Hippocampal formation (tissue), 2 donors: ENCODE data around the gene DDX42.
A peak's percentile ranks its signal among the peaks of the same experiment; 100 is the strongest.

Experiments
- DNase-seq, 2 donors: peaks; one replicate each; lab custom pipeline; 2025; lab: John Stamatoyannopoulos, UW

The DDX42 gene

DNA sequence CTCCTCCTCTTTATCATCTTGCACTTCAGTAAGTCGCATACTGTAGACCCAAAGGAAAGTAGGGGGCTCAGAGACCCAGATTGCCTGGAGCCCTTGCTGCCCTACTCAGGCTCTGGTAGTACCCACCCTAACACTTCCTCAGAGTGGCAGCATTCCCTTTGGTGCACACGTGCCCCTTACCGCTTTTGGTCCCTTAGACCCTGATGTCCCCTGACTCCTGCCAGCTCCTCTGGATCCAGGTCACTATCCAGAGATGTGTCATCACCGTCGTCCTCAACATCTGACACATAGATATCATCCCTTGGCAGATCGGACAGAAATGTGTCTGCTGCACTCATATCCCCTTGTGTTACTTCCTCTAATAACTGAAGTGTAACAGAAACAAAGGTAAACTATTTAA lies 47.8 kb downstream of the DDX42 start:
- no peak for DNase-seq

DNA sequence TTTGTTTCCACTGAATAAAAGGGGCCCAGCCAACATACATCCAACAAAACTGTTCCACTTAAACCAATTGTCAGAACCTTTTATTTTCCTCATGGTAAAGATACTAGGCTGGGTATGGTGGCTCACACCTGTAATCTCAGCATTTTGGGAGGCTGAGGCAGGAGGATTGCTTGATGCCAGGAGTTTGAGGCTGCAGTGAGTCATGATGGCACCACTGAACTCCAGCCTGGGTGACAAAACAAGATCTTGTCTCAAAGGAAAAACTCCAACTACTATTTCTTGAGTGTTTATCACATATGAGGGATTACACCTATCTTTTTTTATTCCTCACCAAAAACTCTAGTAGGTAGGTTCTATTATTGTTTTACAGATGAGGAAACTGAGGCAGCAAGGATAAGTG lies 48.6 kb downstream of the DDX42 start:
- no peak for DNase-seq

DNA sequence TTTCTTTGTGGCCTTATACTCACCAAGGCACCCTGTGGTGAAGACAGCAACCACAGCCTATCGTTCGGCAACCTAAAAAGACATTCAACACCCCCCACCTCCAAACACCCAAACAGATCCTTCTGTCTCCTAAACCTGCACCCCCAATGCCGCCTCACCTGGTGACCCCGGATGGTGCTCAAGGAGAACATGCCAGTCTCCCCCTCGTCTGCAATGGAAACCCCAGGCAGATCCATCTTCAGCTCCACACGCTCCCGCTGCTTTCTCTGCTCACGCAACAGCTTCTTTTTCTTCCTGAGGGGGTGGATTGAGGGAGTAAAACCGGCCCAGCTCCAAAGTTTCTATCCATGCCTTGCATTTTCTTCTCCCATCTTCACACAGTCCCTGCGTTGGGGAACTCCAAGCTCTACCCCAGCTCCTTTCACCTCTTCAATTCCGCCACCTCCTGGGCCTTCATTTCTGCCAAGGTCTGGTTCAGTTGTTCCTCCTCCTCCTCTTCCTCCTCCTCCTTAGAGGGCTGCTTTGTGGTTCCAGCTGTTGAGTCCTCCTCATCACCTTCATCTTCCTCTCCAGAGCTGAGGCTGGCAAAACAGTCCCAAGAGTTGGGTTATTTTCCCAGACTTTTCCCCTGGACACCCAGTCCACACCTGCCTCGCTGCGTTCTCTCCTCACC lies 49.8 kb downstream of the DDX42 start:
- no peak for DNase-seq

DNA sequence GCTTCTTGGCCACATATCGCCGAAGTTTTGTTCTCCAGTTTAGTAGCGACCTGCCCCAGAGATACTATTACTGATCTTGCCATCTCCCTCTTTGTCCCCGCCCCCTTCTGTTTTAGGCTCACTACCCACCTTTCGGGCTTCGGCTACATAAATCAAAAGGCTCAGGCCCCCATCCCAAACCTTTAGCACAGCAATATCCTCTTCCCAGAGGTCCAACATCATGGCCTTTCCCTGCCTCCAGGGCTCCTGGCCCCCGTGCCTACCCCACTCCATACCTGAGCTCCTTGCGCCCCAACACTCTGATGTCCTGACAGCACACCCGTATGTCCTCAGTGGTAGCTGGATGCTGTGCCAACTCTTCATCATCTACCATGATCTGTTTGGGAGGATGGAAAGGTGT lies 50.4 kb downstream of the DDX42 start:
- no peak for DNase-seq

DNA sequence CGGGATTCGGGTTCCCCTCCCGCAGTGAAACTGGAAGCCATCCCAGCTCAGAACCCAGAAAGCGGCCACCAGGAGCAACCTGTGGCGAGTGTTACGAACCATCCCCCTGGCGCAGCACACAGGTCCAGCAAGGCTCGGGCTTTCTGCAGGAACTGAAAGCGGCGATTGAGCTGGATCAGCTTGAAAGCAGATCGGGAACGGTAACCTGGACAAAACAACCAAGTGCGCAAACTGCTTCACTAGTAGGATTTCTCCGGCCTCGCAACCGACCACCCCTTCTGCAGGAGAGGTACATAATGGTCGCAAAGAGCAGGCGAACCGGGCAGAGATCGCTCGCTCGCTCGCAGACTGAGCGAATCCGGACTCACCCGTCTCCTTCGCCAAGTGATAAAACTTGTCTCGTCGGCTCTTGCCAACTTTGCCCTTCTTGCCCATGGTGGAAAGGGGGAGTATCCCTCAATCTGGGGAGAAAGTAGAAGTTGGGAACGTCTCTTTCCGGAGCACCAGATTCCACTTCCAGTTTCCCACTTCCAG lies 52.6 kb downstream of the DDX42 start:
- DNase-seq, result no peak

DNA sequence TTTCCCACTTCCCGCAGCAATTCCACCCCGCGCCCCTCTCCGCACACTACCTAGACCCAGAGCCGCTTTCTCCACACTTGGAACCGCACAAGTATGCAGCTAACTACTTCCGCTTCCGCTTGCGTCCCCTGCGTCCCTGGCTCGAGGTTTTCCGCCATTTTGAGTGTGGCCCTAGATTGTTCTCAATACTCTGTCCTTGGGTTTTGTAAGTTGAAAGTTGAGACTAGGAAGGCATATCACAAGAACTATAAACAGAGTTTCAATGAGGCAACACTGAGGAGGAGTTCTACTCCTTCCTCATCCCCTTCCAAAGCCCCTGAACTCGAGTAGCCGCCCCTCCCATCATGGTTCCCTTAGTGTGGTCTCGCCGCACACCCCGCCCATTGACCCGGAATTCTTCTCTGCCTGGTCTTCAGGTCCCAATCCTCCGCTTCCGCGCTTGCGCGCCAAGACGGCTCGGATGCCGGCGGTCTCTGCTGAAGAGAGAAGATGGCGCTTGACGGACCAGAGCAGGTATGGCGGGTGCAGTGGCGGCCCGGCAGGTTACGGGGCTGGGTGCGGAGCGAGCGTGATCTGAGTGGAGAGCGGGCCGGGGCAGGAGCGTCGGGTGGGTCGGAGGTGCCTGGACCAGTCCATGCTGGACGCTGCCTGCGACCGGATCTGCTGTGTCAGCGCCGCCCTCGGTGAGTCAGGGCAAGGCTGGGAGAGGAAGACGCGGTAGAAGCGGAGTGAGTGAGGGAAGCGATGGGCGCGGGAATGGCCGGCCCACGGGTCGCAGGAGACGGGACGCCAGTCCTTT lies 53.2 kb downstream of the DDX42 start, which contains the start of the genes FTSJ3 and PSMC5:
Gene FTSJ3, minus strand, starts transcription at position 662 of the 799 bp plus-strand sequence. CDS start 761 bp downstream, outside the sequence.
Gene PSMC5, plus strand, starts transcription at position 430 of the 799 bp plus-strand sequence. Its CDS starts 60 bp downstream, at position 490.
- DNase-seq, result peak; percentile 93 to 96

DNA sequence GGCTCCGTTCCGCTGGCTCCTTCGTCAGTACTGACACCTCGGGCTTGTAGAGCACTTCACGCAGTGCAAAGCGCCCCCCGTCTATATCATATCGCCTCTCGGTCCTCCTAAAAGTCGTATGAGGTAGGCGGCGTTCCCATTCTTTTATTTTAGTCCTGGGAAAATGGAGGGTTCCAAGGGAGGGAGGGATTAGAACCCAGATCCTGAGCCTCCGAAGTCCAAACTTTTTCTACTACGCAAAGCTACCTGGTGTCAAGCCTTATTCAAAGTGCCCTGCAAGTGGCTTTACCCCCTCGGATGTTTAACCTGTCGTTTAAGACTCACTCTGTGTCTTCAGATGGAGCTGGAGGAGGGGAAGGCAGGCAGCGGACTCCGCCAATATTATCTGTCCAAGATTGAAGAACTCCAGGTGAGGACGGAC lies 53.8 kb downstream of the DDX42 start:
- no peak for DNase-seq

DNA sequence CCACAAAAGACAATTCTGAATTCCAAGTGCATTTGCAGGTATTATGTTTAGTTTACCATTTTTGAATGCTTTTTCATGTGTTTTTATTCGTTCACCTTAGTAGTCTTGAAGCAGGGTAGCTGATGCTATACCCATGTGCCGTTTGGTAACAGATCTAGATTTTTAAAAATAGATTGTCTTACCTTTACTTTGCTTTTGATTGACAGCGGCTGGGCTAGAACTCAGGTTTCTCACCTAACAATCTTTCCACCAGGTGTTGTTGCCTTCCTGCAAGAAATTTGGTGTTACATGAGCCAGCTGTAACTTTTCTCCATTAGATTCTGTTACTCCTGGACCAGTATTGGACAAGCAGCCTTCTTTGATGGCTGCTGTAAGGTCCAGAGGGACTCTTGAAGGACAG lies 55.0 kb downstream of the DDX42 start:
- DNase-seq, result no peak

DNA sequence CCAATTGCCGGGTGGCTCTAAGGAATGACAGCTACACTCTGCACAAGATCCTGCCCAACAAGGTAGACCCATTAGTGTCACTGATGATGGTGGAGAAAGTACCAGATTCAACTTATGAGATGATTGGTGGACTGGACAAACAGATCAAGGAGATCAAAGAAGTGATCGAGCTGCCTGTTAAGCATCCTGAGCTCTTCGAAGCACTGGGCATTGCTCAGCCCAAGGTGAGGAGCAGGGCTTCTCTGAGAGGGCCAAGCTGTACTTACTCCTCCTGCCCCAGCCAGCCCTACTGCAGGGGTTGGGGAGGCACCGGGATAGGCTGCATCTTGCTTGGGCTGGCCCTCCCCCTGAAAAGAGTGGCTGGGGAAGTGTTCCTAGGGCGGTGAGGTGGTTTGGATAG lies 56.3 kb downstream of the DDX42 start:
- no peak for DNase-seq

DNA sequence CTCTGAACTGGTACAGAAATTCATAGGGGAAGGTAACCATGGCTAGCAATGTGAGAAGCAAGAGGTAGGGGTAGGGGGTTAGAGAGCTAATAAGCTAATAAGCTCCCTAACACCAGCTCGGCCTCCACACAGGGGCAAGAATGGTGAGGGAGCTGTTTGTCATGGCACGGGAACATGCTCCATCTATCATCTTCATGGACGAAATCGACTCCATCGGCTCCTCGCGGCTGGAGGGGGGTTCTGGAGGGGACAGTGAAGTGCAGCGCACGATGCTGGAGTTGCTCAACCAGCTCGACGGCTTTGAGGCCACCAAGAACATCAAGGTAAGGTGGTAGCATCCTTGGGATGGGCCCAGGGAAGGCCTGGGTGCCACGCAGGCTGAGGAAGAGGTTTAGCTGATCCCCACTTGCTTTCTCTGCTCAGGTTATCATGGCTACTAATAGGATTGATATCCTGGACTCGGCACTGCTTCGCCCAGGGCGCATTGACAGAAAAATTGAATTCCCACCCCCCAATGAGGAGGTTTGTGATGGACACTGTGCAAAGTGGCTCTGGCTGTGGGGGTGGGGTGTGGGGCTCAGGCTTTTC lies 57.0 kb downstream of the DDX42 start:
- no peak for DNase-seq

DNA sequence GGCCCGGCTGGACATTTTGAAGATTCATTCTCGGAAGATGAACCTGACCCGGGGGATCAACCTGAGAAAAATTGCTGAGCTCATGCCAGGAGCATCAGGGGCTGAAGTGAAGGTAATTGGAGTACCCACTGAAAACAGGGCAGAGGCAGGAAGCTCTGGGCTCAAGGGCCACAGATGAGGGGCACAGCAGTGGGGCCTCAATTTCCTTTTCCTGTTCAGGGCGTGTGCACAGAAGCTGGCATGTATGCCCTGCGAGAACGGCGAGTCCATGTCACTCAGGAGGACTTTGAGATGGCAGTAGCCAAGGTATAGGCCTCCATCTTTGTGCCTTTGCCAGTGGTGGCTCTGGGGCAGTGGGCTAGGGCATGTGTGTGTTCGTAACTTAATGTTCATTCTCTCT lies 57.5 kb downstream of the DDX42 start:
- no peak for DNase-seq

DNA sequence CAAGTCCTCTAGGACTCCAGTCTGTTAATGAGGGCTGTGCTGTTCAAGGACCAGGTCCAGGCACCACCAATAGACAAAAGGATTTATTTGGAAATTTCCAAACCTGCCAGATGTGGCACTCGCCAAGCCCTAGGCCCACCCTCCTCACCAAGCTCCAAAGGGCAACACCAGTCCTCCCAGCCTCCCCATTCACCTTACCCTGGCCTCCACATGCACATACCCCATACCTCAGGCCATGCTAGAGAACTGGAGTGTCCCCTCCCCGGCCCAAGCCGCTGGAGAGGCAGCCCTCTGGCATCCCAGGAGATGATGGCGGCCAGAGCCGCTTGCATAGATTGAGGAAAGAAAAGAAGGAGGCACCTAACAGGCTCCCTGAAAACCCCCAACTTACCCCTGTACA lies 58.0 kb downstream of the DDX42 start:
- DNase-seq, result no peak

DNA sequence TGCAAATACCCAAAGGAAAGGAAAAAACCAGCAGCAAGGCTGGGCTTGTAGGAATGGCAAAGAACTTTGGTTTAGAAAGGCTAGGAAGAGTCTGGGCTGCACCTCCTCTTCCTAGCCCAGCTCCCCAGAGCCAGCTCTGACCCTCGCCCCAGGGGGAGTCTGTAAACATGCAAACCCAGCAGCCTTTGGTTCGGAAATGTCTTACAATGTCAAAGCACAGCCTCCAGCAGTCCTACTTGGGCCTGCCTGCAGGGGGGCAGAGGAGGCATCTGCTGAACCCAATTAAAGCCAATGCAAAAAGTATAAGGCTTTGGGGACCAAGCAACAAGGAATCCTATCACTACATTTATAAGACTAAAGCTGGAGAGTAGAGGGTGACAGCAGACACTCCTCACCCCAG lies 58.5 kb downstream of the DDX42 start:
- no peak for DNase-seq

DNA sequence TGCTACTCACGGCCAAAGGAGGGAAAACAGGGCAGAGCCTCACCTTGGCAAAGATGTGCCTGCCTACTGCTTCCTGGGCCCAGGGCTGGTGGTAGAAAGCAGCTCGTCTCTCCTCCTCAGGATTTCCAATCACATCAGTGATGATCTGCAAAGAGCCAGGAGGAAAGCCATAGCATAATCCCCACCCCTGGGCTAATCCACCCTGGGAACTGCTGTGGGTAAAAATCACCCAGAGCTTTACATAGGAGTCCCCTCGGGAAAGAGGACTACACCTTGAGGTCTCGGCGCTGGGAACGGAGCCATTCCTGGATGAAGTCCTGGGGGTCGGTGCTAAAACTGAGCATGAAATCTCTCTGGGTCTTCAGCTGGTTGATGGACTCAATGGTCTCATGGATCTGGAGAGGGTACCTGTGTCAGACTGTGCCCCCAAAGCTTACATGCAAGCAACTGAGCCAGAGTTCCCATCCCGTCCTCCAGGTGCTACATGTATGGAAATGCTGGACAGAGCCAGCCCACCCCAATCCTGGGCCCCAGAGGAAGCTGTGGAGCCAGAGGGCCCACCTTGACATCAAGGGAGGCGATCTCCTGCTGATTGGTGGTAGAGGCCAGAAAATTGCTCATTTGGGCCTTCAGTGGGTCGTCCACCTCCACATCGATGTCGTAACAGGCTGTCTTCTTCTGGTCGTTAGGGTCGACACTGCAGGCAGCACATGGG lies 59.2 kb downstream of the DDX42 start:
- DNase-seq, result no peak

DNA sequence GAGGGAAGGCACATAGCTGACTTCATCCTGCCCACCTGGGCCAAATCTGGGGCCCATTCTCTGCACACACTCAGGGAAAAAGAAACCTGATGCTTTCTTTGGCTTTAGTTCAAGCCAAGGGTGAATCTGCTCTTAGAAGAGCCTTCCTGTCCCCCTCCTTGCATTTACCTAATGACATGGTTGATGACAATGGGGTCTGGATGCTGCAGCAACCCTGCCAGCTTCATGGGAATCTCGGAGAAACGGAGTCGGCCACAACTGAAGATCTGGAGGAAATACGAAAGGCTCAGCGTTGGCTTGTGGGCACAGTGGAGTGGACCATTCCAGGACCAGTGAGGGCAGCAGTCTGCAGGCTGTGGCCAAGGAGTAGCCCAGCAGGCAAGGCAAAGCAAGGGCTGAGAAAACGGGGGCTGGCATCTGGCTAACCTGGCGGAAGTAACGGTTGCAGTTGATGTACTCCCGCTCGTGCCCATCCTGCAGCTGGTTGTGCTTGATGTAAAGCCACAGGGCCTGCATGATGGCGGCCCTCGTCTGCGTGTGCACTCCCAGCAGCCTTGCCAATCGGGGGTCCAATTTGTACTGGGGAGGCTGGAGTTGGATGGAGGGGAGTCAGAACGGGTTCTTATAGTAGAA lies 59.9 kb downstream of the DDX42 start:
- no peak for DNase-seq

DNA sequence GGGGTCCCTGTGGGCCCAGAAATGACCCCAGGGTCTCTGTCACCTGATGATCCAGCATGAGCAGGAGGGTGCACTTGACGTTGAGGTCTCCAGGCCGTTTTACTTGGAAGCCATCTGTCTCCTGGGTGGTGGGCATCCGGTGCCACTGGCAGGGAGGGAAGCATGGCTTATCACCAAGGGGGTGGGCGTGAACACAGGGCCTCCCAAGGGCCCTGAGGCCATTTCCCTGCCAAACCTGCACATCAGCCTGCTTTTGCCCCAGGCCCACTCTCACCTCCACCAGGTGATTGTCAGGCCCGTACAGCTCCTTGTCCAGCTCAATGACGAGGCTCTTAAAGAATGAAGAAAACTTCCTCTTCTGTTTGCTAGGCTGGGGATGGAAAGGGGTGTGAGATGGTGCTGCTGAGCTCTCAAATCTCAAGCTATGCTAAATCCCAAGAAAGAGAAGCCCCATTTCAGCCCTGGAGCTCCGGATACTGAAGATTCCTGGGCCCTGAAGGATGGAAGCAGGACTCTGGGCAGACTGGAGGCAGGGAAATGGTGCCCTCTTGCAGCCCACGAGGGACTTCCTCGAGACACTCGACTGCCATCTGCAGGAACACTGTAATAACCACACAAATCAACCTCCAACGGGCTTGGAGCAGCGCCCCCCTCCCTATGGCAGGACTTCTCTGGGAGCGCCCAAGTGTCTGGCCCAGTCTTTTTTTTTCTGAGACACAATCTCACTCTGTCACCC lies 60.6 kb downstream of the DDX42 start:
- peak; percentile 32 to 75 for DNase-seq

DNA sequence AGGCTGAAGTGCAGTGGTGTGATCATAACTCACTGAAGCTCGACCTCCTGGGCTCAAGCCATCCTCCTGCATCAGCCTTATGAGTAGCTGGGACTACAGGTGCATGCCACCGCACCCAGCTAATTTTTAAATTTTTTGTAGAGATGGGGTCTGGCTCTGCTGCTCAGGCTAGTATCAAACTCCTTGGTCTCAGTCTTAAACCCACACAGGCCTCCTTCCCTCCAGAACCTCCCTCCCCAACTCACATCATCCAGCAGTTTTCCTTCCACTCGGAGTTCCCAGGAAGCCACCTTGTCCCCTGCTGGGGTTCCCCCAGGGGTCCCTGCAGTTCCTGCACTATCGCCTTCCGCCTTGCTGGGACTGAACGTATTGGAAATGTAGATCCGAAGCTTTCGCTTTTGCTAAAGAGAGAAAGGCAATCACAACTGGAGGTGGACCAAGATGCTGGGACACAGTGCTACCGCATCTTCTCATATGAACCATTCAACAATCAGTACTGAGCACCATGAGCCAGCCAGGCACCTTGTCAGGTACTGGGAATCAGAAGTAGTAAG lies 61.3 kb downstream of the DDX42 start:
- DNase-seq, result no peak

DNA sequence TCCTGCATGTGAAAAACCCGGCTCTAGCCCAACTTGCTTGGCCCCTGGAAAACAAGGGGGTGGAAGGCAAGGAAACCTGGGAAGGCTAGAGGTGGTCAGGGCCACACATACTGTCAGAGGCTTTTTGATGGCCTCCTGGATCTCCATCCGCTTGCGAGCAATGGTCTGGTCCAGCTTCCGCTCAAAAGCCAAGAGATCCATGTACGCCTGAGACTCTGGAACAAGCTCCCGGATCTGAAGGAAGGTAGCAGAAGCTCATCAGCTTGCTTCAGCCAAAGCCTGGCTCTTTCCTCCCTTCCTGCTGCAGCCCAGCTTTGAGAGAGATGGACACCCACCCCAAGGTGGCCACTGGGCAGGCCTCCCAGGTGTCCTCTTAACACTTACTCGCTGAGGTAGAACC lies 62.8 kb downstream of the DDX42 start:
- DNase-seq, result no peak

DNA sequence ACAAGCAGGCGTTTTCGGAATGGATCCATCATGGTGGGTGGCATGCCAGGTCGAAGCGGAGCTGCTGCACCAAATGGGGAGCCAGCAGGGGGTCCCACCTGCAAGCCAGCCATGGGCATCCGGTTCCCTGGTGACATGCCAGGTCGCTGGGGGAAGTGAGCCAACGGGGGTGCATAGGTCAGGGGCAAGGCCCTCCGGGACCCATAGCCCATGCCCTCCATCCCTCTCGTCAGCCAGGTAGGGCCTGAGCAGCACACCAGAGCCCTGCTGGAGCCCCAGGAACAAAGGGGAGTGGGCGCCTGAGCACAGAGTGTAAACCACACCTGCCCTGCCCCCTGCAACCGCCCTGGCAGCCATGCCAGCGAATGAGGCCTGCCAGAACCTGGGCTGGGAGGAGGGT lies 63.5 kb downstream of the DDX42 start:
- DNase-seq, result no peak

DNA sequence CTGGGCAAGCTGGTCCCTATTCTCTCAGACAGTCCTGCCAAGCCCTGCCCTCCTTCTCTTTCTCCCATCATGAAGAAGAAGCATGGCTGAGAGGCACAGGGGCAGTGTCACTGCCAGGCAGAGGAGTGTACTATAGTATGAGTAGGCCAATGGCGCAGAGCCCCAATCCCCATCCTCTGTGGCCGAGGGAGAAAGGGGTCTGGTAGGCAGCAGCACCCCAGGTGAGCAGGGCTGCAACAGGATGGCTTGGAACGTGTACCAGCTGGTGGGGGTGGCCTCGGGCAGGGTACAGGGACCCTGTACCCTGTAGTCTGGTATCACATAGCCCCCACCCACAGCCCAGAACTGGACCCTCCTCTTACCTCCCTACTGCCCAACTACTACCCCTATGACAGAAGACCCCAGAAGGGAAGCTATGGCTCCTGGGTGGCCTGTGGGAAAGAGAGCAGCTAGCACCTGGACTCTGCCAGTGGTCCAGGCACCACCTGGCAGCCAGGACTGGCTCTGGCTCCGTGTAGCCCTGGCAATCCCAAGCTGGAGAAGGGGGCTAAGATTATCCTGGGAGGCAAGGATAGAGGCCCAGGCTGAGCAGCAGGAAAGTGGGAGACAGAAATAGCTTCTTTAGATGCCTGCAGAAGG lies 64.1 kb downstream of the DDX42 start:
- DNase-seq, result no peak
